ENCODE measurements around the gene ACAD8.

DNA sequence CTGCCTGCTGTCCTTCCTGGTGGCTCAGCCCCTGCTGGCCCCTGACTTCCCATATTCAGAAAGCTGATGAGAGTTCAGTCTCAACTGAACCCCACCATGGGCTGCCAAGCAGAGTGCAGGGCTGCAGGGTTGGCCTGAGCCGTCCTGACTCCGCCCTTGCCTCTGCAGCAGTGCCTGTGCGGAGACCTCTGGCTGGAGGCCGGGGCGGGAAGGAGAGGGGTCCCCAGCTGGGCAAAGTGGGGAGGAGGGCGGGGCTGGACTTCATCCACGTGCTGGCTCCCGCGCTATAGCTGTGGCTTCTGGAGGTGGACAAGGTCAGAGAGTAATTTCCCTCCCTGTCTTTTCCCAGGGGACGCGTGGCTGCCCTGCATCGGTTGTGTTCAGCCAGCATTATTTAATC lies 36.4 kb downstream of the ACAD8 start:
- no peak for TF ChIP-seq POLR2A (IDR thresholded peaks at IDR 0.05)
- TF ChIP-seq, protein P1, sequence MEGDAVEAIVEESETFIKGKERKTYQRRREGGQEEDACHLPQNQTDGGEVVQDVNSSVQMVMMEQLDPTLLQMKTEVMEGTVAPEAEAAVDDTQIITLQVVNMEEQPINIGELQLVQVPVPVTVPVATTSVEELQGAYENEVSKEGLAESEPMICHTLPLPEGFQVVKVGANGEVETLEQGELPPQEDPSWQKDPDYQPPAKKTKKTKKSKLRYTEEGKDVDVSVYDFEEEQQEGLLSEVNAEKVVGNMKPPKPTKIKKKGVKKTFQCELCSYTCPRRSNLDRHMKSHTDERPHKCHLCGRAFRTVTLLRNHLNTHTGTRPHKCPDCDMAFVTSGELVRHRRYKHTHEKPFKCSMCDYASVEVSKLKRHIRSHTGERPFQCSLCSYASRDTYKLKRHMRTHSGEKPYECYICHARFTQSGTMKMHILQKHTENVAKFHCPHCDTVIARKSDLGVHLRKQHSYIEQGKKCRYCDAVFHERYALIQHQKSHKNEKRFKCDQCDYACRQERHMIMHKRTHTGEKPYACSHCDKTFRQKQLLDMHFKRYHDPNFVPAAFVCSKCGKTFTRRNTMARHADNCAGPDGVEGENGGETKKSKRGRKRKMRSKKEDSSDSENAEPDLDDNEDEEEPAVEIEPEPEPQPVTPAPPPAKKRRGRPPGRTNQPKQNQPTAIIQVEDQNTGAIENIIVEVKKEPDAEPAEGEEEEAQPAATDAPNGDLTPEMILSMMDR (IDR thresholded peaks at IDR 0.05) = no peak
